IPS-18a (cell line): ENCODE data around the gene SLC39A11.
"Not testable (repeated sequence)": the region's sequence is repeated elsewhere in the genome, so short reads cannot be mapped to it uniquely, and the experiment has no call there.

Experiments
- H3K27ac ChIP-seq: one replicate; pipeline ENCODE4 v1.5.1; 2013; ENCODE audit warnings: low read length
- H3K27me3 ChIP-seq: one replicate; pipeline ENCODE4 v1.6.1; 2013; ENCODE audit warnings: mild to moderate bottlenecking, low read length; ENCODE audit not compliant: control insufficient read depth, insufficient read depth
- H3K36me3 ChIP-seq: one replicate; pipeline ENCODE4 v1.6.1; 2013; ENCODE audit warnings: low read depth, low read length; ENCODE audit not compliant: control insufficient read depth
- H3K4me1 ChIP-seq: one replicate; pipeline ENCODE4 v1.6.1; 2013; ENCODE audit warnings: low read depth, low read length; ENCODE audit not compliant: control insufficient read depth
- H3K4me3 ChIP-seq: one replicate; pipeline ENCODE4 v1.5.1; 2013; ENCODE audit warnings: low read length
- H3K9ac ChIP-seq: one replicate; pipeline ENCODE4 v1.6.1; 2013; ENCODE audit warnings: mild to moderate bottlenecking, low read length, moderate library complexity
- H3K9me3 ChIP-seq: one replicate; pipeline ENCODE4 v1.6.1; 2013; ENCODE audit warnings: low read depth, low read length; ENCODE audit not compliant: control insufficient read depth

SLC39A11 gene

DNA sequence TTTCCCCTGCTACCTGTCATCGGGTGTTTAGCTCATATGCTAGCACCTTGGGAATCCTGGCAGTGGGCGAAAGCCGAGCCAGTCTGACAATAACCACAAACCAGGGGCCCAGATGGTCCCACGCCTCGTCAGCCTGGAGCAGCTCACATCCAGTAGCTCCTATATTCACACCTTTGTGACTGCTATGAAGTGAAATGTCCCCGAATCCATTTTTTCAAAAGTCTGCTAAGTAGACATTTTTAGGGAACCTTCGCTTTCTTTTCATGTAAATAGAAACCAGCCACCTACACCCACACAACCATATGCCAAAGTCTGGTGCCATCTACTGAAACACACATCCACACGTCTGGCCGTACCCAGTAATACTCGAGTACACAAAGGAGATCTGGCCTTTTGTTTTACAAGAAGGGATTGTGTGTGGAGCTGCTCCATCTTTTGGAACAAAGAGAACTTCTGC, 176.8 kb downstream of the SLC39A11 start:
- Histone ChIP-seq H3K4me3 (no peak overlapping the region), H3K27ac (no peak overlapping the region), H3K27me3 (no peaks in the 10 kb centered on the region), H3K9ac (no peak overlapping the region), H3K36me3 (no peaks in the 10 kb centered on the region), H3K9me3 (no peaks in the 10 kb centered on the region), H3K4me1 (no peaks in the 10 kb centered on the region)

- Histone ChIP-seq H3K9me3 (no peaks in the 10 kb centered on the region), H3K27me3 (no peaks in the 10 kb centered on the region), H3K9ac (no peak overlapping the region), H3K4me3 (no peak overlapping the region), H3K36me3 (no peaks in the 10 kb centered on the region), H3K4me1 (no peaks in the 10 kb centered on the region), H3K27ac (no peak overlapping the region)
Observed at GRCh38 chr17:72913142-72913682, 179.3 kb downstream of the SLC39A11 start.

GRCh38 chr17:72906306-72906705, 186.2 kb downstream of the SLC39A11 start:
- H3K27me3 ChIP-seq, result no peaks in the 10 kb centered on the region
- H3K9me3 ChIP-seq, result no peaks in the 10 kb centered on the region
- no peaks in the 10 kb centered on the region for H3K36me3 ChIP-seq
- H3K4me3 ChIP-seq, result no peak overlapping the region
- no peaks in the 10 kb centered on the region for H3K4me1 ChIP-seq
- H3K27ac ChIP-seq, result no peak overlapping the region
- H3K9ac ChIP-seq, result no peak overlapping the region

- Histone ChIP-seq H3K4me3 (no peak overlapping the region), H3K27ac (no peak overlapping the region), H3K36me3 (no peaks in the 10 kb centered on the region), H3K9me3 (no peaks in the 10 kb centered on the region), H3K4me1 (no peaks in the 10 kb centered on the region), H3K9ac (no peak overlapping the region), H3K27me3 (no peaks in the 10 kb centered on the region)
Observed at GRCh38 chr17:72903522-72903921, 189.0 kb downstream of the SLC39A11 start.

DNA sequence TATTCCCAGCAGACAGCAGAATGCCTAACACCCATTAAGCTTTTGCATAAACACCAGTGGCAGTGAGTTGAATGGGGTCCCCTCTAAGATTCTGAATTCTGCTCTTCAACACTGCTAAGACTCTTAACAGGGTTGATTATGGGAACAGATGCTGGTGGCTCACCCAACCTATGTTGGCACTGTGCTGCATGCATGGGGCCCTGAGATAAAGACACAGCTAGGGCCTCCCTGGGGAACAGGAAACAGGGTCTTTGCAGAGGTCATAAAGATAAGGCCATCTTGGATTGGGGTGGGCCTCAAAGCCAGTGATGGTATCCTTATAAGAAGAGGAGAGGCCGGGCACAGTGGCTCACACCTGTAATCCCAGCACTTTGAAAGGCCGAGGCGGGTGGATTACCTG, 190.8 kb downstream of the SLC39A11 start:
- H3K27me3 ChIP-seq, result no peaks in the 10 kb centered on the region
- no peaks in the 10 kb centered on the region for H3K9me3 ChIP-seq
- no peaks in the 10 kb centered on the region for H3K36me3 ChIP-seq
- no peak overlapping the region for H3K27ac ChIP-seq
- H3K9ac ChIP-seq, result no peak overlapping the region
- no peak overlapping the region for H3K4me3 ChIP-seq
- no peaks in the 10 kb centered on the region for H3K4me1 ChIP-seq

- H3K9me3 ChIP-seq, result no peaks in the 10 kb centered on the region
Observed at GRCh38 chr17:72901083-72901482, 191.4 kb downstream of the SLC39A11 start.

DNA sequence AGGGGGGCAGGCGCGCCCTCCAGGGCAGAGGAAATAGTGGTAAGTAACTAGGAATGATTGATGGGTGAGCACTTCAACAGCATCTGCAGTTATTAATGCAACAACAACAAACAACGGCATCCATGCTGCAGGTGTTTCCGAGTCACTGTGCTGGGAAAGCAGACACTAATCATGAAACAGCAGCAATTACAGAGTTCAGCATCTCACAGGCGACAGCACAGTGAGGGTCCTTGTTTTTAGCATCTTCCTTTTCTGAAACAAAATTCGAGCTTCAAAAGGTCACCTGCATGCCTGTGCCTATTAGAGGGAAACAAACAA, 191.9 kb downstream of the SLC39A11 start:
- Histone ChIP-seq H3K36me3 (no peaks in the 10 kb centered on the region), H3K9ac (no peak overlapping the region), H3K4me3 (no peak overlapping the region), H3K4me1 (no peaks in the 10 kb centered on the region), H3K27ac (no peak overlapping the region), H3K27me3 (no peaks in the 10 kb centered on the region), H3K9me3 (no peaks in the 10 kb centered on the region)

More at GRCh38 chr17:72901083-72901482, 191.4 kb downstream of the SLC39A11 start:
- Histone ChIP-seq H3K27ac (no peak overlapping the region), H3K4me3 (no peak overlapping the region), H3K36me3 (no peaks in the 10 kb centered on the region), H3K4me1 (no peaks in the 10 kb centered on the region), H3K27me3 (no peaks in the 10 kb centered on the region), H3K9ac (no peak overlapping the region)

GRCh38 chr17:72898725-72899124, 193.8 kb downstream of the SLC39A11 start:
- Histone ChIP-seq H3K27ac (no peak overlapping the region), H3K4me1 (no peaks in the 10 kb centered on the region), H3K36me3 (no peaks in the 10 kb centered on the region), H3K27me3 (no peaks in the 10 kb centered on the region), H3K4me3 (no peak overlapping the region), H3K9me3 (no peaks in the 10 kb centered on the region), H3K9ac (no peak overlapping the region)

DNA sequence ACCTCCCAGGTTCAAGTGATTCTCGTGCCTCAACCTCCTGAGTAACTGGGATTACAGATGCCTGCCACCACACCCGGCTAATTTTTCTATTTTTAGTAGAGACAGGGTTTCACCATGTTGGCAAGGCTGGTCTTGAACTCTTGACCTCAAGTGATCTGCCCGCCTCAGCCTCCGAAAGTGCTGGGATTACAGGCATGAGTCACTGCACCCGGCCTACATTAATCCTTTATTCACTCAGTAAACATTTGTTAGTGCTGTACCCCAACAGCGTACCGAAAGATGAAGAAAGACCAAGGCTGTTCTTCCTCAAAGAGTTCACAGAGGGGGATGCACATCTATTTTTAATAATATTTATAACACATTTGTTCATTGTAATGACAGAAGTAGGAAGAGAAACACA, 196.2 kb downstream of the SLC39A11 start:
- not testable (repeated sequence) for H3K9ac ChIP-seq, H3K36me3 ChIP-seq, H3K27ac ChIP-seq, H3K4me1 ChIP-seq, H3K4me3 ChIP-seq, H3K27me3 ChIP-seq, H3K9me3 ChIP-seq

DNA sequence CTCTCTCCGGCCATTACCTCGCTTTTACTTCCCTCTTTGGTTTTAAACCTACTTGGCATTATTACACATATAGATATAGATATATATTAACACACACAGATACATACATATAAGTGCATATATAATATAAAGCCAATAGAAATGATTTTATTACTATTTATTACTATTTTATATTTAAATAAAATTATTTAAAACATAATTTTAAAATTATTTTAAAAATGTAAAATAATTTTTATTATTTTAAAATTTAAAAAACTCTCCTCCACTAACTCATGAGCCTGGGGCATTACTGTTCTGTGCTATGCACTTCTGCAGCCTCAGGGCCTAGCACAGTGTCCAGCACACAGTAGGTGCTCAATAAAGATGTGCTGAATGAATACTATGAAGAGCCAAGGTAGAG, 200.9 kb downstream of the SLC39A11 start:
- no peak overlapping the region for H3K27ac ChIP-seq
- H3K9me3 ChIP-seq, result no peaks in the 10 kb centered on the region
- H3K36me3 ChIP-seq, result no peaks in the 10 kb centered on the region
- no peaks in the 10 kb centered on the region for H3K27me3 ChIP-seq
- H3K4me1 ChIP-seq, result no peaks in the 10 kb centered on the region
- no peak overlapping the region for H3K4me3 ChIP-seq
- H3K9ac ChIP-seq, result no peak overlapping the region

DNA sequence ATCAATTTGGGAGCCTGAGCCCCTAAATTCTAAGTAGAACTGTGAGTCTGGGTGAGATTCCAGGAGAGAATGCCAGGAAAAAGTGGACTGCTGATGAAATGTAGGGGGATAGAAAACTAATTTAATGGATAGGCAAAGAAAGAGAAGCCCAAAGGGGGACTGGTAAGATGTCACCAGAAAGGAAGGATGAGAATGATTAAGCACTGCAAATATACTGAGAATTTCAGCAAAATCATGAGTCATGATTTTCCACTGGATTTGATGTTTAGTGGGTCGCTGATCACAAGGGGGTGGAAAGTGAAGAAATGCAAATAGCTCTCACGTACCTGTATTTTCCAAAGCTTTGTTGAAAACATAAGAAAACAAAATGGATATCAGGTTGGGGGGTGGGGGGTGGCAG, 201.8 kb downstream of the SLC39A11 start:
- no peaks in the 10 kb centered on the region for H3K36me3 ChIP-seq
- H3K27ac ChIP-seq, result no peak overlapping the region
- no peaks in the 10 kb centered on the region for H3K27me3 ChIP-seq
- H3K4me3 ChIP-seq, result no peak overlapping the region
- H3K9me3 ChIP-seq, result no peaks in the 10 kb centered on the region
- no peak overlapping the region for H3K9ac ChIP-seq
- no peaks in the 10 kb centered on the region for H3K4me1 ChIP-seq

DNA sequence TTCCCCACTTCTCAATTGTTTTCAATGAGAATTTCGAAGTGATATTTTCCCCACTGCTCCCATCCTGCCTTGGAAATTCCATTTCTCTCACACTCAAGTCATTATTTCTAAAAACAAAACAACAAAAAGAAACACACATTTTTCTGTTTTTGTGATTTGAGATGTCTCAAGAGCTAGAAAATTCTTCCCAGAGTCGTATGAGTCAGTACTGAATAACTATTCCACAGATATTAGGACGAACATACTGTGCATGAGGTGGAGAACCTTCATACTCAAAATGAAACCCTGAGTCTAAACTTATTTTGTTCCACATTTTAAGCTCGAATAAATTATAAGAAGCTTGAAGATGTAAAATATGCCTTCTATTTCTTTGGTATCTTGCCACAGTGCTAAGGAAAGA, 204.6 kb downstream of the SLC39A11 start:
- Histone ChIP-seq H3K9me3 (no peaks in the 10 kb centered on the region), H3K27ac (no peak overlapping the region), H3K4me1 (no peaks in the 10 kb centered on the region), H3K27me3 (no peaks in the 10 kb centered on the region), H3K9ac (no peak overlapping the region), H3K36me3 (no peaks in the 10 kb centered on the region), H3K4me3 (no peak overlapping the region)
